Calu3 (cell line): ENCODE measurements around the gene SV2C. TPM values are rescaled to one million over a fixed set of nuclear protein-coding genes. Genes with fewer than 3 reads are reported as not detected.

Experiments
- BruUV-seq: library from RNA; stranded (reverse); fragments of 400-500 nt; replicated peaks from 2 replicates; lab custom pipeline; 2021; lab: Mats Ljungman, UMichigan
- CTCF ChIA-PET: fragments of 300-600 bp; sonication (Branson Sonifier 250); formaldehyde crosslinking; loops from one replicate; lab custom pipeline; 2022; ENCODE audit warnings: antibody characterized with exemption; lab: Charles Lee
- DNase-seq: peaks from one replicate; pipeline ENCODE4 v3.0.0; 2022
- H3K27ac Mint-ChIP-seq: one replicate; pipeline ENCODE4 v1.8.0; 2022; ENCODE audit warnings: mixed read lengths; ENCODE audit not compliant: unreplicated experiment
- H3K27me3 Mint-ChIP-seq: one replicate; pipeline ENCODE4 v1.8.0; 2022; ENCODE audit warnings: mixed read lengths; ENCODE audit not compliant: unreplicated experiment
- H3K36me3 Mint-ChIP-seq: one replicate; pipeline ENCODE4 v1.8.0; 2022; ENCODE audit warnings: mild to moderate bottlenecking, moderate library complexity, mixed read lengths; ENCODE audit not compliant: insufficient read depth, unreplicated experiment
- H3K4me1 Mint-ChIP-seq: one replicate; pipeline ENCODE4 v1.8.0; 2022; ENCODE audit warnings: mild to moderate bottlenecking, low read depth, mixed read lengths; ENCODE audit not compliant: unreplicated experiment
- H3K4me3 Mint-ChIP-seq: one replicate; pipeline ENCODE4 v1.8.0; 2022; ENCODE audit warnings: mild to moderate bottlenecking, low read depth, moderate library complexity, mixed read lengths; ENCODE audit not compliant: unreplicated experiment
- H3K9me3 Mint-ChIP-seq: one replicate; pipeline ENCODE4 v1.8.0; 2022; ENCODE audit warnings: low read depth, mixed read lengths; ENCODE audit not compliant: unreplicated experiment
- CTCF ChIP-seq: fragments of 200-600 bp; IDR thresholded peaks from one replicate; pipeline ENCODE4 v1.8.0; 2022; ENCODE audit warnings: antibody characterized with exemption; ENCODE audit not compliant: unreplicated experiment
- intact Hi-C: fragments of 100-400 bp; cut with micrococcal nuclease; formaldehyde crosslinking; loops from one replicate; pipeline ENCODE4 v1.10.0; 2022; ENCODE audit not compliant: unreplicated experiment
- total RNA-seq: library from RNA; stranded (reverse); gene quantifications from 2 replicates; pipeline ENCODE4 v1.2.3, GENCODE V29; 2022

Gene SV2C
- total RNA-seq, 1 experiment from 2014 or later: 0.90 TPM

GRCh38 chr5:76393035-76393680, 310.0 kb downstream of the SV2C start:
- BruUV-seq: no TSS peak
- no peak overlapping the region for H3K27ac Mint-ChIP-seq
- no peaks in the 10 kb centered on the region for H3K27me3 Mint-ChIP-seq
- H3K36me3 Mint-ChIP-seq: no peaks in the 10 kb centered on the region
- intact Hi-C loops: no loop called here
- no peaks in the 10 kb centered on the region for H3K9me3 Mint-ChIP-seq
- CTCF ChIA-PET: no interaction called here
- TF ChIP-seq CTCF: no peak
- H3K4me1 Mint-ChIP-seq: peaks cover 21% of the 10 kb centered on the region
- no peak overlapping the region for H3K4me3 Mint-ChIP-seq
- no peak for DNase-seq

GRCh38 chr5:76397200-76397599, 314.0 kb downstream of the SV2C start:
- Mint-ChIP-seq H3K9me3 (no peaks in the 10 kb centered on the region), H3K4me1 (peaks cover 5% of the 10 kb centered on the region), H3K4me3 (no peak overlapping the region), H3K27me3 (peaks cover 20% of the 10 kb centered on the region), H3K27ac (no peak overlapping the region), H3K36me3 (peaks cover 2% of the 10 kb centered on the region)
- no peak for DNase-seq
- CTCF ChIA-PET: interaction anchor here (0.8 kb wide), 1 partner anchor 9 kb away, joined by 3 read pairs; no protein-coding TSS in a partner anchor
- BruUV-seq: no TSS peak
- TF ChIP-seq CTCF: no peak
- intact Hi-C loops: no loop called here

GRCh38 chr5:76399268-76399667, 316.1 kb downstream of the SV2C start:
- no peak overlapping the region for H3K4me3 Mint-ChIP-seq
- no peak for DNase-seq
- no peak overlapping the region for H3K27ac Mint-ChIP-seq
- peaks cover 10% of the 10 kb centered on the region for H3K4me1 Mint-ChIP-seq
- no TSS peak for BruUV-seq
- no peaks in the 10 kb centered on the region for H3K9me3 Mint-ChIP-seq
- no peak for TF ChIP-seq CTCF
- peaks cover 36% of the 10 kb centered on the region for H3K27me3 Mint-ChIP-seq
- CTCF ChIA-PET: no interaction called here
- peaks cover 23% of the 10 kb centered on the region for H3K36me3 Mint-ChIP-seq
- intact Hi-C loops: no loop called here

- TF ChIP-seq CTCF: no peak
- CTCF ChIA-PET: no interaction called here
- H3K36me3 Mint-ChIP-seq: peaks cover 25% of the 10 kb centered on the region
- peaks cover 10% of the 10 kb centered on the region for H3K4me1 Mint-ChIP-seq
- H3K9me3 Mint-ChIP-seq: no peaks in the 10 kb centered on the region
- peaks cover 36% of the 10 kb centered on the region for H3K27me3 Mint-ChIP-seq
- BruUV-seq: no TSS peak
- H3K27ac Mint-ChIP-seq: no peak overlapping the region
- intact Hi-C loops: loop anchor here (5.0 kb wide), 1 partner anchor 57 kb away; no protein-coding TSS in a partner anchor
- DNase-seq: no peak
- no peak overlapping the region for H3K4me3 Mint-ChIP-seq
Measured at GRCh38 chr5:76400466-76400865, 317.3 kb downstream of the SV2C start.
